ENCODE data around the gene FGFR3. TPM values are rescaled to one million over a fixed set of nuclear protein-coding genes. Genes with fewer than 3 reads are reported as not detected.

FGFR3 gene
- polyA plus RNA-seq, 1 experiment, result 0.06 TPM

- Histone ChIP-seq H3K4me3 (ENCODE audit: low read depth, low read length) (no peak overlapping the region), H3K27ac (ENCODE audit: low read depth, low read length) (no peak overlapping the region), H3K9me3 (ENCODE audit: control insufficient read depth, insufficient read depth, low read length) (no peaks in the 10 kb centered on the region; the same call in 1 of the 2 replicates), H3K27me3 (ENCODE audit: control insufficient read depth, insufficient read depth, low read length) (peaks cover 36% of the 10 kb centered on the region)
- TF ChIP-seq CTCF (IDR thresholded peaks at IDR 0.05; ENCODE audit: low read depth, low read length), result no peak
- no peak for DNase-seq (ENCODE audit: low read depth, low spot score)
- POLR2A ChIA-PET, result no interaction called here
- CTCF ChIA-PET, result interaction anchor here (1.0 to 1.7 kb wide), 2 partner anchors 12 to 49 kb away, joined by 3 to 6 read pairs; no protein-coding TSS in a partner anchor
Measured at GRCh38 chr4:1797298-1797860, 4.3 kb downstream of the FGFR3 start.

GRCh38 chr4:1797861-1798579, 4.9 kb downstream of the FGFR3 start:
- no peak for DNase-seq (ENCODE audit: low read depth, low spot score)
- H3K27ac ChIP-seq (ENCODE audit: low read depth, low read length), result no peak overlapping the region
- CTCF ChIA-PET, result interaction anchor here (0.8 to 1.7 kb wide), 3 partner anchors 11 to 53 kb away, joined by 3 to 6 read pairs (median 5); no protein-coding TSS in a partner anchor
- no peak for TF ChIP-seq CTCF (IDR thresholded peaks at IDR 0.05; ENCODE audit: low read depth, low read length)
- H3K27me3 ChIP-seq (ENCODE audit: control insufficient read depth, insufficient read depth, low read length), result peaks cover 34% of the 10 kb centered on the region
- no peak overlapping the region for H3K4me3 ChIP-seq (ENCODE audit: low read depth, low read length)
- peaks cover 3% of the 10 kb centered on the region; the same call in 1 of the 2 replicates for H3K9me3 ChIP-seq (ENCODE audit: control insufficient read depth, insufficient read depth, low read length)
- POLR2A ChIA-PET, result interaction anchor here (0.6 kb wide), 1 partner anchor 451 kb away, joined by 3 read pairs; no protein-coding TSS in a partner anchor

- no peak for TF ChIP-seq CTCF (IDR thresholded peaks at IDR 0.05; ENCODE audit: low read depth, low read length)
- ChIA-PET POLR2A (interaction anchor here (0.6 kb wide), 1 partner anchor 452 kb away, joined by 3 read pairs; no protein-coding TSS in a partner anchor), CTCF (interaction anchor here (0.8 to 1.7 kb wide), 2 partner anchors 10 to 54 kb away, joined by 5 to 6 read pairs; no protein-coding TSS in a partner anchor)
- Histone ChIP-seq H3K27ac (ENCODE audit: low read depth, low read length) (no peak overlapping the region), H3K27me3 (ENCODE audit: control insufficient read depth, insufficient read depth, low read length) (peaks cover 34% of the 10 kb centered on the region), H3K9me3 (ENCODE audit: control insufficient read depth, insufficient read depth, low read length) (peaks cover 6% of the 10 kb centered on the region; the same call in 1 of the 2 replicates), H3K4me3 (ENCODE audit: low read depth, low read length) (no peak overlapping the region)
- no peak for DNase-seq (ENCODE audit: low read depth, low spot score)
Measured at GRCh38 chr4:1798580-1799386, 5.7 kb downstream of the FGFR3 start.

GRCh38 chr4:1799387-1800375, 6.6 kb downstream of the FGFR3 start:
- ChIA-PET CTCF (interaction anchor here (1.0 to 1.2 kb wide), 2 partner anchors 11 to 32 kb away, joined by 3 to 4 read pairs; no protein-coding TSS in a partner anchor), POLR2A (no interaction called here)
- peaks cover 26% of the 10 kb centered on the region for H3K27me3 ChIP-seq (ENCODE audit: control insufficient read depth, insufficient read depth, low read length)
- no peak for DNase-seq (ENCODE audit: low read depth, low spot score)
- H3K9me3 ChIP-seq (ENCODE audit: control insufficient read depth, insufficient read depth, low read length), result peaks cover 6% of the 10 kb centered on the region; the same call in 1 of the 2 replicates
- H3K27ac ChIP-seq (ENCODE audit: low read depth, low read length), result no peak overlapping the region
- H3K4me3 ChIP-seq (ENCODE audit: low read depth, low read length), result no peak overlapping the region
- no peak for TF ChIP-seq CTCF (IDR thresholded peaks at IDR 0.05; ENCODE audit: low read depth, low read length)

All from AG04450 (cell line).